Keratinocyte (primary cell): ENCODE measurements around the gene FBN1. TPM values are rescaled to one million over a fixed set of nuclear protein-coding genes. Genes with fewer than 3 reads are reported as not detected.

Experiments
- DNase-seq: peaks from one replicate; pipeline ENCODE4 v3.0.0-alpha.2; 2011; ENCODE audit warnings: low read depth, missing footprints, low spot score
- FAIRE-seq: peaks from 2 replicates; lab custom pipeline; 2011; peaks lifted over from hg19 to GRCh38; lab: Jason Lieb, UNC
- H2AFZ ChIP-seq: 2 replicates; pipeline ENCODE4 v1.6.0; 2012; ENCODE audit warnings: low read length, control low read depth, inconsistent platforms; ENCODE audit not compliant: control insufficient read depth
- H3K27ac ChIP-seq: 2 replicates; pipeline ENCODE4 v1.5.1; 2011; ENCODE audit warnings: low read length; ENCODE audit not compliant: control insufficient read depth, insufficient read depth
- H3K27me3 ChIP-seq: 3 replicates; pipeline ENCODE4 v1.6.0; 2011; ENCODE audit warnings: low read length; ENCODE audit not compliant: control insufficient read depth, insufficient read depth; ENCODE audit errors: extremely low read depth
- H3K36me3 ChIP-seq, 2 experiments: 2 replicates in 1 of 2; 3 replicates in 1 of 2; pipeline ENCODE4 v1.5.1; 2011; ENCODE audit warnings: low read length in 2 of 2, mild to moderate bottlenecking in 1 of 2; ENCODE audit not compliant: control insufficient read depth in 2 of 2, insufficient read depth in 2 of 2; ENCODE audit errors: extremely low read depth in 1 of 2
- H3K4me1 ChIP-seq: 3 replicates; pipeline ENCODE4 v1.5.1; 2011; ENCODE audit warnings: low read length; ENCODE audit not compliant: control insufficient read depth, insufficient read depth; ENCODE audit errors: extremely low read depth
- H3K4me2 ChIP-seq: 3 replicates; pipeline ENCODE4 v1.6.0; 2011; ENCODE audit warnings: low read depth, low read length; ENCODE audit not compliant: control insufficient read depth, insufficient read depth; ENCODE audit errors: extremely low read depth
- H3K4me3 ChIP-seq, 3 experiments: fragments of 200-600 bp in 1 of 3; sonication (generic) in 1 of 3; 2 replicates in 2 of 3; 3 replicates in 1 of 3; pipeline ENCODE4 v1.5.1; 2011 to 2016; ENCODE audit warnings: low read length in 3 of 3, mild to moderate bottlenecking in 3 of 3, control low read depth in 2 of 3, inconsistent platforms in 1 of 3, low read depth in 1 of 3, mixed read lengths in 1 of 3, mixed run types in 1 of 3, moderate library complexity in 1 of 3; ENCODE audit not compliant: control insufficient read depth in 2 of 3, insufficient read depth in 2 of 3; ENCODE audit errors: extremely low read depth in 1 of 3
- H3K79me2 ChIP-seq: 2 replicates; pipeline ENCODE4 v1.6.0; 2012; ENCODE audit warnings: low read length; ENCODE audit not compliant: control insufficient read depth, insufficient read depth
- H3K9ac ChIP-seq: 3 replicates; pipeline ENCODE4 v1.6.0; 2011; ENCODE audit warnings: low read length; ENCODE audit not compliant: control insufficient read depth, insufficient read depth; ENCODE audit errors: extremely low read depth
- H3K9me1 ChIP-seq: 3 replicates; pipeline ENCODE4 v1.6.0; 2011; ENCODE audit warnings: low read length; ENCODE audit not compliant: control insufficient read depth, insufficient read depth; ENCODE audit errors: extremely low read depth
- H3K9me3 ChIP-seq: 2 replicates; pipeline ENCODE4 v1.5.1; 2012; ENCODE audit warnings: low read depth, low read length; ENCODE audit not compliant: control insufficient read depth
- H4K20me1 ChIP-seq: 3 replicates; pipeline ENCODE4 v1.6.0; 2011; ENCODE audit warnings: low read length; ENCODE audit not compliant: control insufficient read depth, insufficient read depth; ENCODE audit errors: extremely low read depth
- CTCF ChIP-seq, 3 experiments: IDR thresholded peaks in 1 of 3; conservative IDR thresholded peaks in 1 of 3; optimal IDR thresholded peaks in 1 of 3; 2 replicates in 2 of 3; 3 replicates in 1 of 3; pipeline versions ENCODE3 to v1.5.1; 2011; ENCODE audit warnings: low read length in 3 of 3, mild to moderate bottlenecking in 3 of 3, moderate library complexity in 2 of 3, control low read depth in 1 of 3, inconsistent platforms in 1 of 3; ENCODE audit not compliant: insufficient read depth in 2 of 3; ENCODE audit errors: extremely low read depth in 1 of 3
- EZH2 ChIP-seq: IDR thresholded peaks from one replicate; pipeline ENCODE4 v1.6.1; 2012; ENCODE audit warnings: inconsistent platforms, mild to moderate bottlenecking, low read length, moderate library complexity
- dilution Hi-C: fragments of 300-500 bp; cut with MboI; formaldehyde crosslinking; loops from one replicate; pipeline ENCODE4 v1.7.0; 2020; ENCODE audit warnings: low sequenced_read_pairs; ENCODE audit not compliant: extremely low pct_ligation_motif_present
- polyA plus RNA-seq, 5 experiments: library from polyadenylated mRNA; depleted of rRNA in 3 of 5; stranded (reverse) in 3 of 5; stranded (forward) in 1 of 5; unstranded in 1 of 5; fragments of >200 nt; gene quantifications; 1 replicate in 1 of 5; 2 replicates in 3 of 5; 3 replicates in 1 of 5; pipeline versions ENCODE4 v1.2.1 to v1.2.3, GENCODE V29; 2011 to 2012; ENCODE audit warnings: missing spikeins in 2 of 5, low read depth in 1 of 5, low replicate concordance in 1 of 5

The FBN1 gene
- polyA plus RNA-seq, 1 donor (not counting 4 experiments of a cell fraction or from before 2014, with no cell fraction given) = 3.5 TPM

GRCh38 chr15:48557335-48557734 is 88.2 kb downstream of the FBN1 start:
- no peaks in the 10 kb centered on the region for H3K79me2 ChIP-seq
- H3K36me3 ChIP-seq = no peaks in the 10 kb centered on the region
- no peaks in the 10 kb centered on the region for H4K20me1 ChIP-seq
- H3K9ac ChIP-seq = no peak overlapping the region
- TF ChIP-seq EZH2 (no peak), CTCF (optimal IDR thresholded peaks at IDR 0.05 in 1 of 3, IDR thresholded peaks at IDR 0.05 in 1 of 3, conservative IDR thresholded peaks at IDR 0.05 in 1 of 3; ENCODE audit: extremely low read depth in 1 of 3, insufficient read depth in 2 of 3, low read length in 3 of 3) (no peak)
- no peaks in the 10 kb centered on the region for H3K4me1 ChIP-seq
- H3K9me1 ChIP-seq = no peaks in the 10 kb centered on the region
- H3K27ac ChIP-seq = no peak overlapping the region
- H3K9me3 ChIP-seq = no peaks in the 10 kb centered on the region
- FAIRE-seq = peak; percentile 9
- no peak overlapping the region for H2AFZ ChIP-seq
- H3K27me3 ChIP-seq = no peaks in the 10 kb centered on the region
- H3K4me2 ChIP-seq = no peak overlapping the region
- dilution Hi-C loops = no loop called here
- H3K4me3 ChIP-seq = no peak overlapping the region
- DNase-seq = no peak

- TF ChIP-seq CTCF (optimal IDR thresholded peaks at IDR 0.05 in 1 of 3, IDR thresholded peaks at IDR 0.05 in 1 of 3, conservative IDR thresholded peaks at IDR 0.05 in 1 of 3; ENCODE audit: extremely low read depth in 1 of 3, insufficient read depth in 2 of 3, low read length in 3 of 3) (no peak), EZH2 (no peak)
- Histone ChIP-seq H2AFZ (no peak overlapping the region), H3K4me3 (no peak overlapping the region), H3K9ac (no peak overlapping the region), H3K9me3 (no peaks in the 10 kb centered on the region), H3K4me1 (no peaks in the 10 kb centered on the region), H3K27ac (no peak overlapping the region), H3K79me2 (no peaks in the 10 kb centered on the region), H3K4me2 (no peak overlapping the region), H3K27me3 (no peaks in the 10 kb centered on the region), H3K9me1 (no peaks in the 10 kb centered on the region), H4K20me1 (no peaks in the 10 kb centered on the region), H3K36me3 (no peaks in the 10 kb centered on the region)
- FAIRE-seq (no peak), DNase-seq (no peak)
- dilution Hi-C loops = no loop called here
These were observed 89.2 kb downstream of the FBN1 start for GRCh38 chr15:48556159-48556897.
